H1 (cell line): ENCODE data around the gene NPHP3. TPM values are rescaled to one million over a fixed set of nuclear protein-coding genes. Genes with fewer than 3 reads are reported as not detected.

ENCODE experiments used
- CTCF ChIA-PET: fragments of 300-600 bp; sonication (Branson Sonifier 250); formaldehyde crosslinking; loops from one replicate; lab custom pipeline; 2021; ENCODE audit not compliant: partially characterized antibody; lab: Charles Lee
- POLR2A ChIA-PET: fragments of 300-600 bp; sonication (Branson Sonifier 250); formaldehyde crosslinking; loops from one replicate; lab custom pipeline; 2021; ENCODE audit warnings: inconsistent platforms; ENCODE audit not compliant: partially characterized antibody; lab: Charles Lee
- DNase-seq, 2 experiments: peaks; one replicate each; pipeline versions ENCODE4 v3.0.0 to v3.0.0-alpha.2; 2010 to 2022; ENCODE audit warnings: low spot score in 2 of 2, low read depth in 1 of 2, mixed read lengths in 1 of 2
- FAIRE-seq: peaks from 2 replicates; lab custom pipeline; 2011; peaks lifted over from hg19 to GRCh38; lab: Jason Lieb, UNC
- H2AFZ ChIP-seq: 2 replicates; pipeline ENCODE4 v1.8.1; 2012; ENCODE audit warnings: low read length, inconsistent platforms
- H2AK5ac ChIP-seq: 2 replicates; pipeline ENCODE4 v1.6.1; 2013; ENCODE audit warnings: low read depth, low read length
- H2BK120ac ChIP-seq: replicated peaks from 2 replicates; pipeline ENCODE3; 2013; ENCODE audit warnings: low read depth, low read length, inconsistent platforms
- H2BK12ac ChIP-seq: 2 replicates; pipeline ENCODE4 v1.6.1; 2013; ENCODE audit warnings: low read depth, low read length
- H2BK15ac ChIP-seq: 2 replicates; pipeline ENCODE4 v1.6.1; 2013; ENCODE audit warnings: low read length
- H2BK20ac ChIP-seq: 2 replicates; pipeline ENCODE4 v1.6.1; 2013; ENCODE audit warnings: low read length
- H2BK5ac ChIP-seq: 2 replicates; pipeline ENCODE4 v1.6.1; 2013; ENCODE audit warnings: low read depth, low read length
- H3K14ac ChIP-seq: 2 replicates; pipeline ENCODE4 v1.6.1; 2013; ENCODE audit warnings: inconsistent platforms; ENCODE audit not compliant: insufficient read length
- H3K18ac ChIP-seq: 2 replicates; pipeline ENCODE4 v1.6.1; 2013; ENCODE audit warnings: low read length; ENCODE audit errors: extremely low read depth
- H3K23ac ChIP-seq: 2 replicates; pipeline ENCODE4 v1.6.1; 2013; ENCODE audit warnings: inconsistent platforms; ENCODE audit not compliant: insufficient read length
- H3K23me2 ChIP-seq: 2 replicates; pipeline ENCODE4 v1.6.1; 2013; ENCODE audit warnings: low read depth, low read length
- H3K27ac ChIP-seq: 2 replicates; pipeline ENCODE4 v1.6.1; 2011; ENCODE audit warnings: low read depth, low read length, inconsistent platforms
- H3K27me3 ChIP-seq, 4 experiments: replicated peaks in 1 of 4; 1 replicate in 1 of 4; 2 replicates in 3 of 4; pipeline versions ENCODE4 v1.6.1 to v1.8.1; 2011 to 2013; ENCODE audit warnings: low read length in 3 of 4, mild to moderate bottlenecking in 3 of 4, inconsistent platforms in 2 of 4, mixed read lengths in 2 of 4, moderate library complexity in 1 of 4; ENCODE audit not compliant: control insufficient read depth in 3 of 4, insufficient read depth in 3 of 4; ENCODE audit errors: extremely low read depth in 1 of 4
- H3K36me3 ChIP-seq, 4 experiments: 2 replicates each; pipeline versions ENCODE4 v1.6.1 to v1.8.1; 2011 to 2013; ENCODE audit warnings: mild to moderate bottlenecking in 4 of 4, low read length in 3 of 4, moderate library complexity in 2 of 4, control low read depth in 1 of 4, inconsistent platforms in 1 of 4; ENCODE audit not compliant: insufficient read depth in 4 of 4, control insufficient read depth in 2 of 4
- H3K4ac ChIP-seq: replicated peaks from 2 replicates; pipeline ENCODE3; 2013; ENCODE audit warnings: low read length, low read depth, mixed read lengths, inconsistent platforms; ENCODE audit not compliant: insufficient read length
- H3K4me1 ChIP-seq, 4 experiments: replicated peaks in 1 of 4; 1 replicate in 1 of 4; 2 replicates in 3 of 4; pipeline versions ENCODE4 v1.6.1 to v1.8.1; 2011 to 2013; ENCODE audit warnings: low read length in 3 of 4, inconsistent platforms in 2 of 4, mixed read lengths in 1 of 4; ENCODE audit not compliant: insufficient read depth in 4 of 4, control insufficient read depth in 3 of 4
- H3K4me2 ChIP-seq, 2 experiments: 2 replicates each; pipeline versions ENCODE4 v1.6.1 to v1.8.1; 2011 to 2013; ENCODE audit warnings: low read depth in 2 of 2, low read length in 2 of 2, control low read depth in 1 of 2, inconsistent platforms in 1 of 2, mild to moderate bottlenecking in 1 of 2; ENCODE audit not compliant: insufficient read depth in 1 of 2
- H3K4me3 ChIP-seq, 4 experiments: fragments of 200-600, 300-600 bp in 1 of 4; sonication (generic), shearing (Covaris generic), sonication (Bioruptor Twin) in 1 of 4; 2 replicates each; pipeline versions ENCODE4 v1.5.1 to v1.8.1; 2011 to 2016; ENCODE audit warnings: low read length in 4 of 4, low read depth in 3 of 4, control low read depth in 2 of 4, inconsistent platforms in 2 of 4, mild to moderate bottlenecking in 2 of 4, mixed read lengths in 1 of 4, moderate library complexity in 1 of 4; ENCODE audit not compliant: insufficient read depth in 2 of 4; ENCODE audit errors: extremely low read depth in 1 of 4
- H3K56ac ChIP-seq: replicated peaks from 2 replicates; pipeline ENCODE3; 2013; ENCODE audit warnings: low read depth, mild to moderate bottlenecking, mixed read lengths, low read length, inconsistent platforms; ENCODE audit not compliant: insufficient read length
- H3K79me1 ChIP-seq: 2 replicates; pipeline ENCODE4 v1.6.1; 2013; ENCODE audit warnings: low read depth, low read length, control low read depth
- H3K79me2 ChIP-seq, 2 experiments: 2 replicates each; pipeline versions ENCODE4 v1.6.1 to v1.8.1; 2012 to 2013; ENCODE audit warnings: low read length in 2 of 2, mild to moderate bottlenecking in 2 of 2, inconsistent platforms in 1 of 2; ENCODE audit not compliant: insufficient read depth in 2 of 2, control insufficient read depth in 1 of 2
- H3K9ac ChIP-seq, 4 experiments: replicated peaks in 1 of 4; 1 replicate in 1 of 4; 2 replicates in 3 of 4; pipeline versions ENCODE4 v1.6.1 to v1.8.1; 2011 to 2013; ENCODE audit warnings: low read depth in 3 of 4, low read length in 3 of 4, control low read depth in 2 of 4, mild to moderate bottlenecking in 2 of 4, moderate library complexity in 2 of 4, inconsistent platforms in 1 of 4; ENCODE audit errors: extremely low read depth in 1 of 4
- H3K9me3 ChIP-seq, 2 experiments: 2 replicates each; pipeline versions ENCODE4 v1.6.1 to v1.8.1; 2012 to 2013; ENCODE audit warnings: mild to moderate bottlenecking in 2 of 2, moderate library complexity in 2 of 2, control low read depth in 1 of 2, inconsistent platforms in 1 of 2, low read depth in 1 of 2, low read length in 1 of 2, mixed read lengths in 1 of 2; ENCODE audit not compliant: insufficient read depth in 2 of 2
- H4K20me1 ChIP-seq, 2 experiments: replicated peaks in 1 of 2; 2 replicates each; pipeline versions ENCODE3 to v1.8.1; 2011 to 2013; ENCODE audit warnings: inconsistent platforms in 2 of 2, low read length in 2 of 2, mild to moderate bottlenecking in 1 of 2; ENCODE audit not compliant: insufficient read depth in 2 of 2, control insufficient read depth in 1 of 2
- H4K5ac ChIP-seq: 2 replicates; pipeline ENCODE4 v1.6.1; 2013; ENCODE audit warnings: low read length, low read depth, mixed read lengths, inconsistent platforms; ENCODE audit not compliant: insufficient read length
- H4K8ac ChIP-seq: 2 replicates; pipeline ENCODE4 v1.8.0; 2013; ENCODE audit warnings: mild to moderate bottlenecking, moderate library complexity, low read length, inconsistent platforms; ENCODE audit not compliant: insufficient read depth; ENCODE audit errors: extremely low read depth
- H4K91ac ChIP-seq: replicated peaks from 2 replicates; pipeline ENCODE3; 2013; ENCODE audit warnings: low read length, mixed read lengths, inconsistent platforms; ENCODE audit not compliant: insufficient read length
- EGR1 ChIP-seq: IDR thresholded peaks from 2 replicates; pipeline ENCODE4 v1.6.1; 2011; ENCODE audit warnings: low read depth, low read length, borderline replicate concordance
- HDAC6 ChIP-seq: IDR thresholded peaks from one replicate; pipeline ENCODE4 v1.7.1; 2012; ENCODE audit warnings: low read depth, mild to moderate bottlenecking, inconsistent platforms, low read length, moderate library complexity
- WGBS, 2 experiments: shearing (Covaris generic) in 1 of 2; methylation state at CpG; one replicate each; pipeline versions ENCODE4 v1.1.6 to v1.1.7; 2013 to 2015; ENCODE audit warnings: low lambda C conversion rate in 2 of 2, mixed read lengths in 2 of 2, inconsistent platforms in 1 of 2, low coverage in 1 of 2, missing lambda C conversion rate in 1 of 2; ENCODE audit not compliant: insufficient replicate concordance in 2 of 2, insufficient coverage in 1 of 2, insufficient read length in 1 of 2; ENCODE audit errors: extremely low coverage in 1 of 2, missing lambda C conversion rate in 1 of 2; 5-methylcytosine and 5-hydroxymethylcytosine counted together
- long read RNA-seq, 2 experiments: library from RNA in 1 of 2; library from capped mRNA in 1 of 2; stranded (forward); transcript quantifications; one replicate each; pipeline ENCODE4 v2.0.0, GENCODE V29; 2021; ENCODE audit warnings: inconsistent platforms in 1 of 2
- polyA minus RNA-seq, 3 experiments: library from RNA; depleted of rRNA, polyadenylated mRNA; stranded (reverse); fragments of >200 nt; gene quantifications; 1 replicate in 2 of 3; 2 replicates in 1 of 3; pipeline ENCODE4 v1.2.3, GENCODE V29; 2011
- polyA plus RNA-seq, 7 experiments: library from polyadenylated mRNA; depleted of rRNA in 3 of 7; stranded (reverse) in 5 of 7; unstranded in 2 of 7; fragments of >200 nt in 5 of 7; fragments of 200-250 nt in 2 of 7; gene quantifications; 1 replicate in 5 of 7; 2 replicates in 1 of 7; 4 replicates in 1 of 7; pipeline versions ENCODE4 v1.2.1 to v1.2.3, GENCODE V29; 2011 to 2013; ENCODE audit warnings: missing spikeins in 2 of 7, mixed read lengths in 2 of 7
- total RNA-seq: library from RNA; stranded (reverse); fragmentation: NEBNext Ultra II Directional; extraction: Animal tissue kit (Norgen Biotek cat#: 25700); gene quantifications from 2 replicates; pipeline ENCODE4 v1.2.1, GENCODE V29; 2021

NPHP3 gene, protein sequence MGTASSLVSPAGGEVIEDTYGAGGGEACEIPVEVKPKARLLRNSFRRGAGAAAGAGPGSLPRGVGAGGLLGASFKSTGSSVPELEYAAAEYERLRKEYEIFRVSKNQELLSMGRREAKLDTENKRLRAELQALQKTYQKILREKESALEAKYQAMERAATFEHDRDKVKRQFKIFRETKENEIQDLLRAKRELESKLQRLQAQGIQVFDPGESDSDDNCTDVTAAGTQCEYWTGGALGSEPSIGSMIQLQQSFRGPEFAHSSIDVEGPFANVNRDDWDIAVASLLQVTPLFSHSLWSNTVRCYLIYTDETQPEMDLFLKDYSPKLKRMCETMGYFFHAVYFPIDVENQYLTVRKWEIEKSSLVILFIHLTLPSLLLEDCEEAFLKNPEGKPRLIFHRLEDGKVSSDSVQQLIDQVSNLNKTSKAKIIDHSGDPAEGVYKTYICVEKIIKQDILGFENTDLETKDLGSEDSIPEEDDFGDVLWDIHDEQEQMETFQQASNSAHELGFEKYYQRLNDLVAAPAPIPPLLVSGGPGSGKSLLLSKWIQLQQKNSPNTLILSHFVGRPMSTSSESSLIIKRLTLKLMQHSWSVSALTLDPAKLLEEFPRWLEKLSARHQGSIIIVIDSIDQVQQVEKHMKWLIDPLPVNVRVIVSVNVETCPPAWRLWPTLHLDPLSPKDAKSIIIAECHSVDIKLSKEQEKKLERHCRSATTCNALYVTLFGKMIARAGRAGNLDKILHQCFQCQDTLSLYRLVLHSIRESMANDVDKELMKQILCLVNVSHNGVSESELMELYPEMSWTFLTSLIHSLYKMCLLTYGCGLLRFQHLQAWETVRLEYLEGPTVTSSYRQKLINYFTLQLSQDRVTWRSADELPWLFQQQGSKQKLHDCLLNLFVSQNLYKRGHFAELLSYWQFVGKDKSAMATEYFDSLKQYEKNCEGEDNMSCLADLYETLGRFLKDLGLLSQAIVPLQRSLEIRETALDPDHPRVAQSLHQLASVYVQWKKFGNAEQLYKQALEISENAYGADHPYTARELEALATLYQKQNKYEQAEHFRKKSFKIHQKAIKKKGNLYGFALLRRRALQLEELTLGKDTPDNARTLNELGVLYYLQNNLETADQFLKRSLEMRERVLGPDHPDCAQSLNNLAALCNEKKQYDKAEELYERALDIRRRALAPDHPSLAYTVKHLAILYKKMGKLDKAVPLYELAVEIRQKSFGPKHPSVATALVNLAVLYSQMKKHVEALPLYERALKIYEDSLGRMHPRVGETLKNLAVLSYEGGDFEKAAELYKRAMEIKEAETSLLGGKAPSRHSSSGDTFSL (N-terminal part only)
- total RNA-seq (10.0 and 14.8 TPM in 2 replicates), polyA plus RNA-seq (2011; rRNA removed) (5.7 and 6.8 TPM in 2 replicates), polyA minus RNA-seq (2011; rRNA and poly(A)+ RNA removed) (6.7 and 14.5 TPM in 2 replicates)
- 8.9 TPM for polyA plus RNA-seq (2011; cell fraction: cytosol; rRNA removed)
- polyA plus RNA-seq (2011; cell fraction: nucleus; rRNA removed), result 5.8 TPM
- 5.0 to 8.4 TPM (median 6.0 TPM) in 4 replicates for polyA plus RNA-seq (2012, experiment 1 of 2)
- 0.39 TPM for polyA plus RNA-seq (2012, experiment 2 of 2)
- 8.3 TPM for polyA plus RNA-seq (2013, experiment 1 of 2)
- polyA plus RNA-seq (2013, experiment 2 of 2), result 7.2 TPM
- 6.0 TPM for polyA minus RNA-seq (2011; cell fraction: cytosol; rRNA and poly(A)+ RNA removed)
- 21.3 TPM for polyA minus RNA-seq (2011; cell fraction: nucleus; rRNA and poly(A)+ RNA removed)
- long read RNA-seq, experiment 1, partial matches to known transcripts, result 2 of 2 reads
- long read RNA-seq, experiment 1, other reads (novel, unspliced or antisense), result 0 of 2 reads
- long read RNA-seq, experiment 2, result 0 reads

DNA sequence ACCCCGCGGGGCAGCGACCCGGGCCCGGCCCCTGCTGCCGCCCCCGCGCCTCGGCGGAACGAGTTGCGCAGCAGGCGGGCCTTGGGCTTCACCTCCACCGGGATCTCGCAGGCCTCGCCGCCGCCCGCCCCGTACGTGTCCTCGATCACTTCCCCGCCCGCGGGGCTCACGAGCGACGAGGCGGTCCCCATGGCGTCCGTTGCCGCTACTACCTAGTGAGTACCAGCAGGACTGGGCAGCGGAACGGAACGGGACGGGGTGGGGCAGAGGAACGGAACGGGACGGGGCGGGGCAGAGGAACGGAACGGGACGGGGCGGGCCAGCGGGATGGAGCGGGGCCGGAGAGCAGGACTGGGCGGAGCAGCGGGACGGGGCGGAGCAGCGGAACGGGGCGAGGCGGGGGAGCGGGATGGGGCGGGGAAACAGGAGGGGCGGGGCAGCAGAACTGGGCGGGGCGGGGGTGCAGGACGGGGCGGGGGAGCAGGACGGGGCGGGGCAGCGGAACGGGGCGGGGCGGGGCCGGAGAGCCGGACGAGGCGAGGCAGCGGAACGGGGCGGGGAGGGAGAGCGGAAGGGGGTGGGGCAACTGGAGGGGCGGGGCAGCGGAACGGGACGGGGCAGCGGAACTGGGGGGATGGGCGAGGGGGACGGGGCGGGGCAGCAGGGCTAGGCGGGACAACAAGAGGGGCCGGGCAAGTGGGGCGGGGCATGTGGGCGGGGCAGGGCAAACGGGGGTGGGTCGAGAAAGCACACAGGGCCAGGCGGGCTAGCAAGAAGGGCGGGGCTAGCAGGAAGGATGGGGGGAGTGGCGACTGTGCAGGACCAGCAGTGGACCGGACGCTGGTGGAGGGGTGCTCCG, at the start of gene NPHP3:
Gene NPHP3, minus strand, starts transcription at position 245 of the 859 bp plus-strand sequence. Its CDS starts 54 bp downstream, at position 191.
- Histone ChIP-seq H3K23ac (no peak within 1 kb of the TSS), H3K18ac (peak within 1 kb of the TSS; percentile 96), H3K4me1 (peaks cover 0 to 2% (median 0%) of the 10 kb centered on the region in 4 experiments; a peak in 1 of 7 replicates), H3K23me2 (no peaks in the 10 kb centered on the region), H4K20me1 (no peaks in the 10 kb centered on the region), H2BK15ac (no peak within 1 kb of the TSS), H4K5ac (peak within 1 kb of the TSS; percentile 43), H3K4ac (peak within 1 kb of the TSS; percentile 69), H3K9me3 (no peaks in the 10 kb centered on the region), H3K9ac (peak within 1 kb of the TSS; percentile 68 to 83 (median 74)), H3K56ac (peak within 1 kb of the TSS; percentile 49), H4K8ac (peak within 1 kb of the TSS; percentile 86), H3K4me3 (peak within 1 kb of the TSS; percentile 60 to 96 (median 88)), H2BK5ac (peak within 1 kb of the TSS; percentile 69; the same call in 1 of the 2 replicates), H2BK12ac (no peak within 1 kb of the TSS), H3K36me3 (peaks cover 0 to 11% (median 6%) of the 10 kb centered on the region in 4 experiments; a peak in 4 of 8 replicates), H3K4me2 (peak within 1 kb of the TSS; percentile 64 to 74), H3K27ac (peak within 1 kb of the TSS; percentile 75; the same call in 1 of the 2 replicates), H2AFZ (peak within 1 kb of the TSS; percentile 97), H3K27me3 (no peaks in the 10 kb centered on the region), H2BK20ac (no peak within 1 kb of the TSS), H3K14ac (no peak within 1 kb of the TSS), H2BK120ac (no peak within 1 kb of the TSS), H3K79me2 (peaks cover 0 to 7% of the 10 kb centered on the region in 2 experiments; a peak in 1 of 4 replicates), H4K91ac (no peak within 1 kb of the TSS), H2AK5ac (no peak within 1 kb of the TSS), H3K79me1 (no peaks in the 10 kb centered on the region)
- ChIA-PET POLR2A (no interaction called here), CTCF (interaction anchor here (0.6 to 1.3 kb wide), 3 partner anchors 79 to 318 kb away, joined by 3 read pairs; no protein-coding TSS in a partner anchor)
- DNase-seq, result peak; percentile 85 to 90
- no peak for FAIRE-seq
- WGBS, 2 experiments, result 2% methylated on average over 19 of the region's 96 CpGs; no CpG with 5 or more reads in 1 of the 2 experiments
- TF ChIP-seq EGR1, result peak; percentile 57; the same call in 1 of the 2 replicates
- TF ChIP-seq HDAC6, result no peak
